ENCODE results near the gene ARNT2. TPM values are rescaled to one million over a fixed set of nuclear protein-coding genes. Genes with fewer than 3 reads are reported as not detected.
A peak's percentile ranks its signal among the peaks of the same experiment; 100 is the strongest.

The ARNT2 gene
- total and polyA plus RNA-seq, 2 experiments from 2014 or later = 4.6 to 11.6 TPM

- no peak for TF ChIP-seq JUNB (IDR thresholded peaks at IDR 0.05; ENCODE audit: unreplicated experiment)
Observed at GRCh38 chr15:80384432-80384831, 19.8 kb upstream of the ARNT2 start (continued).

GRCh38 chr15:80386151-80386550 lies 18.0 kb upstream of the ARNT2 start:
- H3K27me3 ChIP-seq (ENCODE audit: insufficient read depth) = no peaks in the 10 kb centered on the region
- DNase-seq (ENCODE audit: low spot score) (no peak), ATAC-seq (no peak)
- H3K36me3 Mint-ChIP-seq (ENCODE audit: low read depth) = no peaks in the 10 kb centered on the region
- H3F3A ChIP-seq (replicated peaks; ENCODE audit: low read depth) = no peaks in the 10 kb centered on the region
- peaks cover 41% of the 10 kb centered on the region for H3K4me1 ChIP-seq (ENCODE audit: insufficient read depth)
- TF ChIP-seq EZH2 (IDR thresholded peaks at IDR 0.05; ENCODE audit: low read depth, unreplicated experiment) (no peak), ZNF331 (CRISPR knock-in tag; IDR thresholded peaks at IDR 0.05; ENCODE audit: low read depth) (no peak), JUNB (IDR thresholded peaks at IDR 0.05; ENCODE audit: unreplicated experiment) (no peak), STAT1 (IDR thresholded peaks at IDR 0.05; ENCODE audit: unreplicated experiment) (no peak)
- TF ChIP-seq, protein P1, sequence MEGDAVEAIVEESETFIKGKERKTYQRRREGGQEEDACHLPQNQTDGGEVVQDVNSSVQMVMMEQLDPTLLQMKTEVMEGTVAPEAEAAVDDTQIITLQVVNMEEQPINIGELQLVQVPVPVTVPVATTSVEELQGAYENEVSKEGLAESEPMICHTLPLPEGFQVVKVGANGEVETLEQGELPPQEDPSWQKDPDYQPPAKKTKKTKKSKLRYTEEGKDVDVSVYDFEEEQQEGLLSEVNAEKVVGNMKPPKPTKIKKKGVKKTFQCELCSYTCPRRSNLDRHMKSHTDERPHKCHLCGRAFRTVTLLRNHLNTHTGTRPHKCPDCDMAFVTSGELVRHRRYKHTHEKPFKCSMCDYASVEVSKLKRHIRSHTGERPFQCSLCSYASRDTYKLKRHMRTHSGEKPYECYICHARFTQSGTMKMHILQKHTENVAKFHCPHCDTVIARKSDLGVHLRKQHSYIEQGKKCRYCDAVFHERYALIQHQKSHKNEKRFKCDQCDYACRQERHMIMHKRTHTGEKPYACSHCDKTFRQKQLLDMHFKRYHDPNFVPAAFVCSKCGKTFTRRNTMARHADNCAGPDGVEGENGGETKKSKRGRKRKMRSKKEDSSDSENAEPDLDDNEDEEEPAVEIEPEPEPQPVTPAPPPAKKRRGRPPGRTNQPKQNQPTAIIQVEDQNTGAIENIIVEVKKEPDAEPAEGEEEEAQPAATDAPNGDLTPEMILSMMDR (conservative IDR thresholded peaks at IDR 0.05; ENCODE audit: low read depth in 2 of 2) = no peak
- no peaks in the 10 kb centered on the region; the same call in 1 of the 2 replicates for H3K9me2 ChIP-seq (ENCODE audit: insufficient read depth)
- H3K4me1 Mint-ChIP-seq = peaks cover 38% of the 10 kb centered on the region
- H3K9me3 Mint-ChIP-seq = no peaks in the 10 kb centered on the region; the same call in 2 of the 3 replicates
- H3K36me3 ChIP-seq (ENCODE audit: insufficient read depth) = no peaks in the 10 kb centered on the region
- 0 out of 2 replicates have a peak overlapping the region, but pooled peaks have one; percentile 70 for H2AFZ ChIP-seq
- H3K4me3 Mint-ChIP-seq = no peak overlapping the region; the same call in 2 of the 3 replicates
- no peaks in the 10 kb centered on the region for H4K20me1 ChIP-seq (replicated peaks; ENCODE audit: insufficient read depth)
- H3K27ac ChIP-seq (ENCODE audit: low read depth) = no peak overlapping the region
- peak overlapping the region; percentile 49; the same call in 1 of the 2 replicates for H3K4me2 ChIP-seq
- H3K79me2 ChIP-seq (replicated peaks; ENCODE audit: insufficient read depth) = no peaks in the 10 kb centered on the region
- H3K4me3 ChIP-seq = no peak overlapping the region
- H3K27me3 Mint-ChIP-seq (ENCODE audit: insufficient read depth, low read depth, poor library complexity) = no peaks in the 10 kb centered on the region
- H3K27ac Mint-ChIP-seq = no peak overlapping the region; the same call in 1 of the 2 replicates

GRCh38 chr15:80388326-80388725 lies 15.9 kb upstream of the ARNT2 start:
- DNase-seq (ENCODE audit: low spot score) (no peak), ATAC-seq (no peak)
- Mint-ChIP-seq H3K36me3 (ENCODE audit: low read depth) (no peaks in the 10 kb centered on the region), H3K4me1 (peaks cover 45% of the 10 kb centered on the region), H3K27ac (peak overlapping the region; percentile 55; the same call in 1 of the 2 replicates), H3K9me3 (no peaks in the 10 kb centered on the region; the same call in 2 of the 3 replicates), H3K27me3 (ENCODE audit: insufficient read depth, low read depth, poor library complexity) (no peaks in the 10 kb centered on the region), H3K4me3 (no peak overlapping the region)
- no peaks in the 10 kb centered on the region for H4K20me1 ChIP-seq (replicated peaks; ENCODE audit: insufficient read depth)
- no peak overlapping the region for H3K4me3 ChIP-seq
- peaks cover 46% of the 10 kb centered on the region for H3K4me1 ChIP-seq (ENCODE audit: insufficient read depth)
- no peaks in the 10 kb centered on the region for H3K36me3 ChIP-seq (ENCODE audit: insufficient read depth)
- H3K27ac ChIP-seq (ENCODE audit: low read depth) = no peak overlapping the region
- TF ChIP-seq JUNB (IDR thresholded peaks at IDR 0.05; ENCODE audit: unreplicated experiment) = no peak
- TF ChIP-seq POLR2AphosphoS5 (IDR thresholded peaks at IDR 0.05; ENCODE audit: low read depth) = no peak
- no peaks in the 10 kb centered on the region; the same call in 1 of the 2 replicates for H3K9me2 ChIP-seq (ENCODE audit: insufficient read depth)
- H3F3A ChIP-seq (replicated peaks; ENCODE audit: low read depth) = no peaks in the 10 kb centered on the region
- no peaks in the 10 kb centered on the region for H3K27me3 ChIP-seq (ENCODE audit: insufficient read depth)
- H3K79me2 ChIP-seq (replicated peaks; ENCODE audit: insufficient read depth) = no peaks in the 10 kb centered on the region
- H2AFZ ChIP-seq = no peak overlapping the region
- H3K4me2 ChIP-seq = peak overlapping the region; percentile 4

DNA sequence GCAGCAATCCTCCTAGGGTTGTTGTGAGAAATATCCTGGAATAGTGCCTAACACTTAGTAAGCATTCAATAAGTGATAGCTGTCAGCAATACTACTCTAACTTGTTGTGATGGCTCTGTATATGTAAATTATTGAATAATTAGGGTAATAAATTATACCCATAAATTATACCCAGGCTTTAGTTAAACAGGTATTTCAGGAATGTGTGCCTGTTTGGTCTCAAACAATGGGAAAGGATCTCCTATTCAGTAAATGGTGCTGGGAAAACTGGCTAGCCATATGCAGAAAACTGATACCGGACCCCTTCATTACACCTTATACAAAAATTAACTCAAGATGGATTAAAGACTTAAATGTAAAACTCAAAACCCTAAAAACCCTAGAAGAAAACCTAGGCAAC lies 14.8 kb upstream of the ARNT2 start:
- Histone ChIP-seq H3K27me3 (ENCODE audit: insufficient read depth) (no peaks in the 10 kb centered on the region), H3K79me2 (replicated peaks; ENCODE audit: insufficient read depth) (no peaks in the 10 kb centered on the region), H3F3A (replicated peaks; ENCODE audit: low read depth) (no peaks in the 10 kb centered on the region), H3K4me3 (no peak overlapping the region), H3K27ac (ENCODE audit: low read depth) (peak overlapping the region; percentile 67; the same call in 1 of the 2 replicates), H2AFZ (no peak overlapping the region), H3K4me1 (ENCODE audit: insufficient read depth) (peaks cover 46% of the 10 kb centered on the region), H3K9me2 (ENCODE audit: insufficient read depth) (no peaks in the 10 kb centered on the region; the same call in none of the 2 replicates), H4K20me1 (replicated peaks; ENCODE audit: insufficient read depth) (no peaks in the 10 kb centered on the region), H3K4me2 (peak overlapping the region; percentile 6; the same call in 1 of the 2 replicates), H3K36me3 (ENCODE audit: insufficient read depth) (no peaks in the 10 kb centered on the region)
- Mint-ChIP-seq H3K27ac (peak overlapping the region; percentile 70), H3K4me1 (peaks cover 48% of the 10 kb centered on the region), H3K9me3 (no peaks in the 10 kb centered on the region; the same call in 2 of the 3 replicates), H3K4me3 (no peak overlapping the region), H3K36me3 (ENCODE audit: low read depth) (no peaks in the 10 kb centered on the region), H3K27me3 (ENCODE audit: insufficient read depth, low read depth, poor library complexity) (no peaks in the 10 kb centered on the region)
- DNase-seq (ENCODE audit: low spot score) (peak; percentile 32), ATAC-seq (peak; percentile 59)
- TF ChIP-seq ZNF114 (CRISPR knock-in tag; IDR thresholded peaks at IDR 0.05) = no peak
- no peak for TF ChIP-seq EZH2phosphoT487 (IDR thresholded peaks at IDR 0.05; ENCODE audit: unreplicated experiment)
- TF ChIP-seq POLR2AphosphoS5 (IDR thresholded peaks at IDR 0.05; ENCODE audit: low read depth) = no peak
- TF ChIP-seq REST (IDR thresholded peaks at IDR 0.05; ENCODE audit: unreplicated experiment) = no peak
- no peak for TF ChIP-seq JUNB (IDR thresholded peaks at IDR 0.05; ENCODE audit: unreplicated experiment)
- no peak for TF ChIP-seq STAT1 (IDR thresholded peaks at IDR 0.05; ENCODE audit: unreplicated experiment)
- TF ChIP-seq EZH2 (IDR thresholded peaks at IDR 0.05; ENCODE audit: low read depth, unreplicated experiment) = no peak
- TF ChIP-seq CREB1 (CRISPR knock-in tag; IDR thresholded peaks at IDR 0.05; ENCODE audit: low read depth) = no peak
- TF ChIP-seq NANOG (IDR thresholded peaks at IDR 0.05; ENCODE audit: borderline replicate concordance) = no peak
